ENCODE measurements around the gene HIP1. TPM values are rescaled to one million over a fixed set of nuclear protein-coding genes. Genes with fewer than 3 reads are reported as not detected.

The HIP1 gene
- total RNA-seq, 2 experiments from 2014 or later: 5.2 to 5.6 TPM

Other genes starting within 250 kb of the HIP1 start
- gene SPDYE5, start 246.6 kb downstream of the HIP1 start, total RNA-seq: under 1 TPM in 1 of 2 experiments, not detected in 1; 0.18 TPM
- not detected for gene CCL26, start 33.3 kb upstream of the HIP1 start, total RNA-seq
- not detected for gene CCL24, start 74.9 kb upstream of the HIP1 start, total RNA-seq
- gene RHBDD2, start 140.1 kb upstream of the HIP1 start, total RNA-seq: 10 to 100 TPM; 21.7 to 23.1 TPM
- 10 to 100 TPM; 22.8 to 25.2 TPM for gene POR, start 176.2 kb upstream of the HIP1 start, total RNA-seq

All from activated CD8-positive, alpha-beta T cell treated with anti-CD3 and anti-CD28 coated beads for 36 hours (primary cell).